Measurements from ENCODE around the gene SOHLH1.

- TF ChIP-seq CTCF (conservative IDR thresholded peaks at IDR 0.05; ENCODE audit: low read length) (no peak), EZH2phosphoT487 (IDR thresholded peaks at IDR 0.05; ENCODE audit: borderline replicate concordance, low read depth, low read length) (no peak)
Measured at GRCh38 chr9:135745686-135746324, 46.5 kb upstream of the SOHLH1 start.
